GM18861 (cell line): ENCODE data around the gene CNTNAP2.
"Not testable (repeated sequence)": the region's sequence is repeated elsewhere in the genome, so short reads cannot be mapped to it uniquely, and the experiment has no call there.

Experiments used
- ATAC-seq: cut with Tn5 transposase; IDR thresholded peaks from one replicate; pipeline ENCODE4 v1.9.1; 2021; ENCODE audit not compliant: unreplicated experiment

The CNTNAP2 gene

DNA sequence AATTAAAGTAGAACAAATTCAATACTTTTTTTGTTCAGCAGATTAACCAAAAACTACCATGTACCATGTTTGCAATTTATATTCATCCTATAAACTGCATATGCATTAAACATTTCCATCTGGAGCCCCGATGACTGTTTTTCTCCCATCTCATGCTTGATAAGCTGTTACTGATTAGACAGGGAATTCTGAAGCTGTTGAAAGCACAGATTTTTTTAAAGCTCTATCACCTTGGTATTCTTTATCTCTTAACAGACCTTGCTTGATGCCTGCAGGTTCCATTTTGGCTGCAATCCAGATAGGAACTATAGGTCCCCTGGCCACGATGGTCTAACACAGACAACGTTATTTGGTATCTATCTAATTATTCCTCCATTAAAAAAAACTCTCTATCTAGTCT, 961.7 kb downstream of the CNTNAP2 start:
- no peak for ATAC-seq

DNA sequence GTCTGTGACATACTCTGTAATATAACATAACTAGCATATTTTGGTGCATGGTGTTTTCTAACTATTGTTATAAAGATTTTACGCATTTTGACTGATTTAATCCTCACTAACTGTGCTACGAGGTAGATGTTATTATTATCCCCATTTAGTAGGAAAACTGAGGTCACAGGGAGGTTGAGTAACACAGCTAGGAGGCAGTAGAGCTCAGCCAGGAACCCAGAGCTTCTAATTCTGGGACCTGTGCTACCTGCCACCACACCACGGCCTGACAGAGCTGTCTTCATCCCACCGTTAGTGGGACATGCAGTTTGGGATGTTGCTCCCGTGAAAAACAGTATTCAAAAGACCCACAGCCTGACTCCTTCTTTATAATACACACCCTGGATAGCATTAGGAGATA, 962.5 kb downstream of the CNTNAP2 start:
- ATAC-seq: no peak

DNA sequence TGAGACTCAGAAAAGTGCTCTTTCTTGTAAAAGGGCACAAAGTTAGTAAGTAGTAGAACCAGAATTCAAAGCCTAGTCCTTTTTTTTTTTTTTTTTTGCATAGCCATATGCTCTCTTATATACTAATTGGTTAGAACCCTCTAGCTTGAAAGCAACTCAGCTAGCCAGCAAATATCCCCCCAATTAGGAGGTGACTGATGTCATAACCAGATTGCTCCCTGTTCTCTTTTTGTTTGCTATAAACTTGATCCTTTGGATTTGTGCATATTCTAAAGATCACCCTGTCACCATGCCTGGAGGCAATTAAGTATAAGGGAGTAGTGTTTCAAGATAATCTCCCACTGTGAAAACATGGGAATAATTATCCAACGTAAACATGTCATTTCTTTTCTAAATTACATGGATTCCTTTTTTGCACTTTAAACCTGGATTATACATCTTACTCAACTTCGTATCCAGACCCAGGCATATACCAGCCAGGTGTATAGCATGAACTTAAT, 963.4 kb downstream of the CNTNAP2 start:
- ATAC-seq: no peak

DNA sequence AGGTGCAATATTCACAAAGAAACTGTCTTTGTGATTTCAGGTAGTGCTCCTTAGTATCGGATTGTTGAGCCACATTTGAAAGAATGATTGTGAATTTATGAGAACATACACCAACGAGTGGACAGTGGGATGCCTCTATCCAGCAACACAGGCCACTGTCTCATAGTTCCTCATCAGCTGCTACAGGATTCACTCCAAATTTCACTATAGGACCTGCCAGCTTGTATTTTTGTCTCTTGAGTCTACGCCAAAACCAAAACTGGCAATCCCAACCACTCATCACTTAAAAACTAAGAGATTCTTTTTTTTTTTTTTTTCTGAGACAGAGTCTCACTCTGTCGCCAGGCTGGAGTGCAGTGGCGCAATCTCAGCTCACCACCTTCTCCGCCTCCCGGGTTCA, 964.5 kb downstream of the CNTNAP2 start:
- ATAC-seq: no peak

DNA sequence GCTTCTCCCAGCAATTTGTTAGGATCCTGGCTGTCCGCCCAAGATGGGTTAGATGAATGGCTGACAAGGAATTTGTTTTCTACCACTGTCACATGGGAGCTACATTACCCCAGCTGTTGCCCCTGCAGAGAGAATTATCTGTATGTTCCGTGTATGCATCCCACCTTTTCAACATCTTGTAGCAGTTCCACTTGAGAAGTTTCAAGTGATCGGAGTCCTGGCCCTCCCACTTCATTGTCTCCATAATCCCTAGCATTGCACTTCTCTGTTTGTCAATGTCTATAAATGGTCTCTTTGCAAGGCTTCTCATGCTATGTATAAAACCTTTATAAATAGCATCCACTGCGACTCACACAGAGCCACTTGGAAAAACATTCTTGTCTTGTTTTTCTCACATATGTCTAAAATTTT, 972.5 kb downstream of the CNTNAP2 start:
- ATAC-seq: no peak

DNA sequence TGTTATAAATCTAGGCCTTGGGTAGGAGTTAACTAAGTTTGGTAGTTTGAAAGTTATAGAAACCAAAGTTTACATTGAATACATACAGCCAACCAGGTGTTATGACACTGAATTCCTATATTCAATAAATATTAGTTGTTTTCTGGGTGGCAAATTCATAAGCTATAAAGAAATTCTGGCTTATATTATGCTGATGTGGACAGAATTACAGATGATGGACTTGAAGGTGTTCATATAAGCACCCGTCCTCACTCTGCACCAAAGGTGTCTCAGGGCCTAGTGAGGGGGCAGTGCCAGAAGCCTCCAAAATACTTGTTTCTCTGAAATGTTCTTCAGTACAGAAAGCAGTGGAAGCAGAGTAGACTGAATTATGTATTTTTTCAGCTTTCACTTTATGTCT, 973.0 kb downstream of the CNTNAP2 start:
- ATAC-seq: no peak

DNA sequence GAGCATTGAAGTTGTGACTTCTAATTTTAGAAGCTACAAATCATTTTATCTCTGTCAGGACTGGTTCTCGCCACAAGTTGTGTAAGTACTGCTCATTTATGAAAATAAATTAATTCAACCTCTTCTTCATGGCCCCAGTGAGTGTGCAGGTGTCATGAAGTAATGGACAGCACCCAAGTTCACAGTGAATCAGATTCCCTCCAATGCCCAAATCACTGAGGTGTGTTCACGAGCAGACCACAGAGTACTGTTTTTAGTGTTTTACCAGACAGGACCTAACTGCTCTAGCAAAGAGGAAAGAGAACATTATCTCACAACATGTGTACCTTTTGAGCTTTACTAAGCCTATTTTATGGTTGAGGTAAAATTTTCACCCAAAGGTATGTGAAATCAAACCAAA, 980.0 kb downstream of the CNTNAP2 start:
- no peak for ATAC-seq

DNA sequence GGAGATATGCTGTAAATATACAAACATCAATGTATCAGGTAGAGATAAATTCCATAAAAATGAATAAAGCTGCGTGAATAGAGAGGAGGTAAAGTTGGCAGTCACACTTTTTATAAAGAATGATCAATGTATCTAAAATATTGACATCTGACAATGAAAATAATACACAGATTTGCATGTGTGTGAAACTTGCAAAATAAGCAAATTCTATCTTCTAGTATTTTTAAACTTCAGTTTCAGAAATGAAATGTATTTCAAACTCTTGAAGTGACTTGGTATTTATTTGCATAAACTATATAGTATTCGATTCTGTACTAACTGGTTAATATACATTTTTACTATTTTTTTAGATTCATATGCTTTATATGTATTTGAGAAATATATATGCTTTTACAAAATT, 986.6 kb downstream of the CNTNAP2 start:
- no peak for ATAC-seq

DNA sequence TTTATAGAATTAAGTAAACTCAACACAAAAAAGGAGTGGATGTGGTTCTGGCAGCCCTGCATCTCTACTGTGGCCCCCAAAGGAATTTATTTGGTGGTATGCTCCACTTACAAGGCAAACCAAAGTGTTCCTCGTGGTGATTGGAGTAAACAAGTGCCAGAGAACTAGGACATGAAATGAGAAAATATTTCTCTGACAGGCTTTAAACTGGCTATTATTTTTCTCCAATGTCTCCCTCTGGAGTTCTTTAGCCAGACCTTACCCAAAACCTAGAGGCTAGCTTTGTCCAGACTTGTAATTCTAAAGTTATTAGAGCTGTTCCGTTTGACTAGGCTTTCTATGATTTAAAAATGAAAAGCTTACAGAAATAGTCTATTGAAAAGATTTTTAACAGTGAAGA, 990.1 kb downstream of the CNTNAP2 start:
- no peak for ATAC-seq

DNA sequence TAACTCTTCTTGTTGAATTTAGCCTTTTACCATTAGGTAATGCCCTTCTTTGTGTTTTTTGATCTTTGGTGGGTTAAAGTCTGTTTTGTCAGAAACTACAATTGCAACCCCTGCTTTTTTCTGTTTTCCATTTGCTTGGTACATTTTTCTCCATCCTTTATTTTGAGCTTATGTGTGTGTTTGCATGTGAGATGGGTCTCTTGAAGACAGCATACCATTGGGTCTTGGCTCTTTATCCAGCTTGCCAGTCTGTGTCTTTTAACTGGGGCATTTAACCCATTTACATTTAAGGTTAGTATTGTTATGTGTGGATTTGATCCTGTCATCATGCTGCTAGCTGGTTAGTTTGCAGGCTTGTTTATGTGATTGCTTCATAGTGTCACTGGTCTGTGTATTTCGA, 997.9 kb downstream of the CNTNAP2 start:
- not testable (repeated sequence) for ATAC-seq

DNA sequence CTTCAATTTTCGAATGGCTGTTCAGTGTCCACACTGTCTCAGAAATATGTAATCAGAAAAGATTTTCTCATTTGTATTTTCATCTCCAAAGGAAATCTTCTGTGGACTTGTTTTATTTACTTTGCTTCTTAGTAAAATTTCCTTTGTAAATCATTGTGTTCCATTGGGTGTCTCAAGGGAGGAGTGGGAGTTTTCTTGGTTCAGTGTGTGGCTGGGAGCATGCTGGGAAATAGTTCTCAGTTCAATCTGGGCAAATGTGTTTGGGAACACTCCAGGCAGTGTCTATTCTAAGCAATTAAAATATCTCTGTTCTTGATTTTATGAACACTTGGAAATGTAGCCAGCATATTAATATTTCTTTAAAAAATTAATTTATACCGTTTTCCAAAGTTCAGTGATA, 1019.8 kb downstream of the CNTNAP2 start:
- no peak for ATAC-seq

DNA sequence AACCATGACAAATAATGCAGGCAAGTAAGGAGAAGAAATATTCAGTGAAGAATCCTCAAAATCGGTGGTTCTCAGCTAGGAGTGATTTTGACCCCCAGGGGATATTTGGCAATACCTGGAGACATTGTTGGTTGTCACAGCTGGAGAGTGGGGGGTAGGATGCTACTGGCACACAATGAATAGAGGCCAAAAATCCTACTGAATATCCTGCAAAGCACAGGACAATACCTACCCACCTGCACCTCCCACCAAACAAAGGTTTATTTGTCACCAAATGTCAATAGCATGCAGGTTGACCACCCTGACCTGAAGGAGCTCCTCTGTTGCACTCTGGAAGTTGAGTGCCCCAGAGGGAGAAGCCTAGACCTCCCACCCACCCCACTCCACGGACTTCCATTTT, 1028.6 kb downstream of the CNTNAP2 start:
- no peak for ATAC-seq

DNA sequence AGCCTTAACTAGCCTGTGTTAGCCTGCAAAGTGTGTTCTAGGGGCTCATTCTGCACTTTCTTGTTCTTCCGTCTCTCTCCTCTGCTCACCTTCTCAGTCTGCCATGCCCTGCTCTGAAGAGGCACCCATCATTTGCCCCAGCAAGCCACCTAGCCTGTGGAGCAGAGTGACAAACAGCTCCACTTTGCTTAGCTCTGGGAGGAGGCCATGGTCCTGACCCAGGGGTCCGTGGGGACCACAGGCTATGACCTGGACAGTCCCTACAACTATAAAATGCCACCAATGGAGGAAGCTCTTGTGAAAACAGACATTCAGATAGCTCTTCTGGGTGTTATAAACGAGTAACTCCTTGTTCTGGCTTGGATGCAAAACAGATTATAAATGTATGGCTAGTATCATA, 1029.6 kb downstream of the CNTNAP2 start:
- ATAC-seq: no peak

DNA sequence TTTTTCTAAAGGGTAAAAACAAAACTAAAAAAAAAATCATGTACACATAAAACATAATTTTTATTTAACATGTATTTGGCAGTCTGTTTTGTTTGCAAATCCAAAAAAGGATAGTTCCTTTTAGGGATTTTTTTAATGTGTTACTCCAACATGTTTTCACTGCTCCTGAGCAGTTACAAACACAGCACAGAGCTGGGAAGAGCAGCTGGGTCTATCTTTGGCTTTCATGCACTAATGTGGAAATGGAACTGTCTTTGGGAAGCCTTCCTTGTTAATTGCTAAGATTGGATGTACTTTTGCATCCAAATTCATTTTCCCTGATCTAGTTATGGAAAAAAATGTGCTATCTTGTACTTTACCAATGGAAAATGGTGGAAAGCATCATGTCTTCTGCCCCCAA, 1035.1 kb downstream of the CNTNAP2 start:
- no peak for ATAC-seq

DNA sequence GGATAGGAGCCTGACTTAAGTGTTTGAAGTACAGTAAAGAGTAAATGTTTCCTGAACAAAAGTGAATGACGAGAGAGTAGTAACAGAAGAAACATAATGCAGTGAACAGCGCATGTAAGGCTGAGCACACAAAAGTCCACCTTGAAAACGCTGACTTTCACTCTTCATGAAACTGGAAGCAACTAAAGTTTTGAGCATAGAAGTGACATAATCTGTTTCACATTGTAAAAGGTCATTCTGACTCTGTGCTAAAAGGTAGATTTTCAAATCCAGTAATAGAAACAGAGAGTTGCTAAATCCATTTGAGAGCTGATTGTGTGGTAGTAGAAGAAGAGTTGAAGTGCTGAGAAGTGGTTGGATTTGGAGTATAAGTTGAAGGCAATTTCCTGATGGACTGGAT, 1037.0 kb downstream of the CNTNAP2 start:
- no peak for ATAC-seq

DNA sequence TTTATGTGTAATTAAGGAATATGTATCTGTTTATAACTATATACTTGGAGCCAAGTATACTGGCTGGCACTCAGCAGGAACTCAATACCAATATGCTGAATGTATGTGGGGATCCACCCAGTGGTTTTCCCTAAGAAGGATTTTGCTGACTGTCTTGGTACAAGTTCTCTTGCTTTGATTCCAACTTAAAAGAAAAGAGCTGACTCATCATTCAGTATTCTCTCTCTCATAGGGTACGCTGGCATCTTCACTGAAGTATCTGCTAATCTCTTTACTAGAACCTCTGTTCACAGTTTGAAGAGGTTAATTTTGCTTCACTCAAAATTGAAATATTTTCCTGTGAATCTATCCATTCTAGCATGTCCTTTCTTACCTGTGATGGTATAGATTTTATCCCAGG, 1044.8 kb downstream of the CNTNAP2 start:
- ATAC-seq: no peak

DNA sequence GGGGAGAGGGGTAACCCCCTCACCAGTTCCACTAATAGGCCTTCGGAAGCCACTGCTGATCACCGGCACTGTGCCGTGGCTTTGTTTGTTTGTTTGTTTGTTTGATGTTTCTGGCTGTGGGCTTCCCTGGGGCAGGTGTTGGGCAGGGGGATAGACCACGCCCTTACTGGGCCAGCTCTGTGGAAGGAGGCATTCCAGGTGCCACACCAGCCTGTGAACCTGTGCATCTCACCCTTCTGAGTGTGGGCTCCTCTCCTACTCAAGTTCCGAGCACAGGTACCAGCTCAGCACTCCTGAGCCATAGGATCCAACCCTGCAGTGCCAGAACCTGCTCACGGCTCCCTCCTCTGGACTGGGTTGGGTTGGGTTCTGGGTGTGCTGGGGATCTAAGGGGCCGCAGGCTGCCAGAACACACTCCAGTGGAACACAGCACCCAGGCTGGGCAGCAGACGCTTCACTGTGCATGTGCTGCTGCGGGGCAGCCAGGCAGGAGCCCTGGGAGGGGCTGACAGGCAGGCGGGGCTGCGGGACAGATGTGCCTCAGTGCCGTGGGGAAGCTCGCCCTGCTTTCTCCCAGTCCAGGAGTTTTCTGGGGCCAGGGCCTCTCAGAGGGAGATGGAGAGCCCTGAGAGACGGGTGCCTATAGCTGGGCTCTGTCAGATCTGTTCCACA, 1053.9 kb downstream of the CNTNAP2 start:
- ATAC-seq: no peak

DNA sequence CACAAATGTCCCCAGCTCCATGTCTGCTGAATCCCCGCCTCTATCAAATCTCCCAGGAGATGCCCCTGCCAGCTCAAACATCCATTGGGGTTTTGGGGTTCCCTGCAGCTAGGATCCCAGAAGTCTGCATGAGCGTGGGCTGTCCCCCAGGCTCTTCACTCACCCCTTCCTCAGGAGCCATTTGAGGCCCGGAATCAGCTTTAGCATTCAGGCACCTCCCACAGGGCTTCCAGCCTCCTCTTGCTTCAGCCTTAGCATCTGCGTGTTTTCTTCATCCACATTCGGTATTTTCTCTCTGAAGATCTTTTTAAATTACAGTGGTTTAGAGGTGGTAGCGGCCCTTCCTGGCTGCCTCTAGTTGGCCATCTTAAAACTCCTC, 1054.4 kb downstream of the CNTNAP2 start:
- no peak for ATAC-seq

DNA sequence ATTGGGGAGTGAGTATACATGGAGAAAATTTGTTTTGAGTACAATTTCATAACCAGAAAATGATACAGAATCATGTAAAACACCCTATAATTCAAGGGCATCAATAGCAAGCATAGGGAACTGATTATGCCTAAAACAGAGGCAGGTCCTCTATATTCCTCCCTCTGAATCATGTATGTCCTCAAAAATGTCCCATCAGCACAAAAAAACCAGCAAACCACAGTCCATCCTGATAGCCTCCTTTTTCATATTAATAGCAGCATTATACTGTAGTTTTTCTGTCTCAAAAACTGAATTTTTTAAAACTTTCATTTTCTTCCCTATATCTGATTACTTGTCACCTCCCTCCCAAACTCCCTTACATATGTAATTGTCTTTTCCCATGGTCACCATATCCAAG, 1057.3 kb downstream of the CNTNAP2 start:
- ATAC-seq: no peak

DNA sequence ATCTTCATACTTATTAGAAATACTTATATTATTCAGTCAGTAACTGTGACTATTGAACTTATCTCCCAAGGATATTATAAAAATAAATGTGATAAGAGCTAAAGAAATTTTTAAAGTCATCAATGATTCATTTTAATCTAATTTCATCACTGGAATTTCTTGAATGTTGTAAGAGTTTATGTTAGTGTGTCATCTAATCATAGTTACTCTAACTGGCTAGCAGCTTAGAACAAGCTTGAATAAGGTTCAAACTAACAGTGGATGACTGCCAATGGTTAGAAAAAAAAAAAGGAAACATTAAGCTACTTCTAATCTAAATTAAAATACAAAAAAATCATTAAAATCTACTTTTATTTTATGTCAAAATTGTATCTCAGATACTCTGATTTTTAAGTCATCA, 1066.3 kb downstream of the CNTNAP2 start:
- no peak for ATAC-seq

DNA sequence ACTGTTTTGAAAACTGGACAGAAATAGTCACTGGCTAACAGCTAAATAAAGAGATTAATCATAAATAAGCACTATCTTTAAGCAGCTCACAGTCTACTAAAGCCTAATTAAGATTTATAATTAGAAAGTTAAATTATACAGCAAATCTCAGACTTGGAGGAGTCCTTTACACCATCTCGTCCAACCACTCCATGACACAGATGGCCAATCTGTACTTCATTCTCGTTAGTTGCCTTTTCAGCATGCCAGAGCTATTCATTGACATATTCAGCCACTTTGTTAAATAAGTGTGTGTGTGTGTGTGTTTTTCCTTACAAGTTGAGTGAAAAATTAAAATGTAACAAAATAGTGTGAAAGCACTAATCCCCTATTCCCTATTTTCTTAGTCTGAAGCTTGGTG, 1066.7 kb downstream of the CNTNAP2 start:
- no peak for ATAC-seq

DNA sequence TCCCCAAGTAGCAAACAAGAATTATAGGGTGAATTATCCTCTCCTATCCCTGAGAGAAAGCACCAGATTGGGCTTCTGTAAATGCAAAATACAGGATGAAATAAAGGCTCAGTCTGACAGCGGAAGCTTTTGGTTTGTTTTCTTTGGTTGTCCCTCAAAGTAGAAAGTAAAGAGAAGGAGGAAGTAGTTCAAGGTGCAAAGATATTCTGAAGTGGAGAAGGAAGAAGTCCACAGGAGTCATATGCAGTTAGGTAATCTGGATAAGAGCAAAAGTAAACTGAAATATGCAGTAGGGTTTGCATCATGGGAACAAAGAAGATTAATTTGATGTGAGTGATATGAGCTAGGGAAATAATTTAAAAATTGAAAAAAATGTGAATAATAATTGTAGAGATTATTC, 1071.9 kb downstream of the CNTNAP2 start:
- ATAC-seq: no peak

DNA sequence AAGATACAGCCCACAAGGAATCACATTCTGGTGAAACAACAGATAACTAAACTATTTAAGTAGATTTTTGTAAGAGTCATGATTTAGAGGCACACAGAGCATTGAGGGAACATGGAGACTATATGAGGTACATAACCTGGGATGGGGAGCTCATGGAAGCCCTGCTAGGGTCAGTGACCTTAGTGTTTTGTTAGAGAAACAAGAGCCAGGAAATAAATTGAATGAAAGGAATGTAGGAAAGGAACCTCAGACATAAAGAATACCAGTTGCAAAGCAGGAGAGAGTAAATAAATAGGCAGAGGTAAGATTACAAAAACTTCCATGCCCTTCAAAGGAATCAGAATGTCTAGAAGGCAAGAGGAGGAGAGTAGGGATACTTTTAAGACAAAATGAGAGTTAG, 1076.9 kb downstream of the CNTNAP2 start:
- no peak for ATAC-seq
